Measurements from ENCODE around the gene COL7A1. TPM values are rescaled to one million over a fixed set of nuclear protein-coding genes. Genes with fewer than 3 reads are reported as not detected.
A peak's percentile ranks its signal among the peaks of the same experiment; 100 is the strongest.

Gene COL7A1
- total and polyA plus RNA-seq, 2 of the 13 experiments (the other 11 are each of a cell fraction or from before 2014, with no cell fraction given) = 2.7 to 11.7 TPM

DNA sequence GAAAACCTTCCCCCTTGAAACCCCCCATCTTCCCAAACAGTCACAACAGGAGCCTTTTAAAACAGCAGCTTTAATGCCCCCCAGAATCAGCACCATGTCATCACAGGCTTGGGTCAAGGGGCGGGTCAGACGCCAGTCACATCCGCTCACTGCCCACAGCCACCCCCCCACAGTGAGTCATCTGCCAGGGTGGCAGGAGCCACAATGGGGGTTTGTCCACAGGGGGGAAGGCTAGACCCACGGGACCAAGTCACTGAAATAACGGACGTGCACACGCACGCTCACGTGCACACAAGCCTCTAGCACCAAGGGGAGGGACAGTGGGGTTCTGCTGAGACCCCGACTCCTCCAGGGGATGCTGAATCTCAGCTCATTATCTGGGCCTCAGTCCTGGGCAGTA lies 31.1 kb downstream of the COL7A1 start (continued):
- no peak for TF ChIP-seq PBX2 (CRISPR knock-in tag; IDR thresholded peaks at IDR 0.05)
- TF ChIP-seq ZBTB38 (CRISPR knock-in tag; IDR thresholded peaks at IDR 0.05) = peak; percentile 45; the same call in 1 of the 2 replicates
- no peak for TF ChIP-seq ZNF549 (CRISPR knock-in tag; IDR thresholded peaks at IDR 0.05)
- no peak for TF ChIP-seq ZNF101 (CRISPR knock-in tag; IDR thresholded peaks at IDR 0.05; ENCODE audit: borderline replicate concordance, low read depth)
- peak; percentile 84 for TF ChIP-seq SRSF1 (optimal IDR thresholded peaks at IDR 0.05; ENCODE audit: low read depth, low read length)
- no peak for TF ChIP-seq RAD51 (IDR thresholded peaks at IDR 0.05; ENCODE audit: borderline replicate concordance)
- TF ChIP-seq SOX13 (IDR thresholded peaks at IDR 0.05) = no peak
- no peak for TF ChIP-seq SOX13 (CRISPR knock-in tag; conservative IDR thresholded peaks at IDR 0.05 in 1 of 2, IDR thresholded peaks at IDR 0.05 in 1 of 2)
- TF ChIP-seq SP5 (CRISPR knock-in tag; IDR thresholded peaks at IDR 0.05; ENCODE audit: borderline replicate concordance, low read depth) = peak; percentile 77
- TF ChIP-seq ZFP90 (CRISPR knock-in tag; IDR thresholded peaks at IDR 0.05; ENCODE audit: borderline replicate concordance) = no peak
- TF ChIP-seq FUBP1 (CRISPR knock-in tag; IDR thresholded peaks at IDR 0.05; ENCODE audit: borderline replicate concordance) = no peak
- TF ChIP-seq PRDM4 (CRISPR knock-in tag; IDR thresholded peaks at IDR 0.05; ENCODE audit: borderline replicate concordance) = no peak
- TF ChIP-seq ZNF557 (CRISPR knock-in tag; IDR thresholded peaks at IDR 0.05) = no peak
- TF ChIP-seq, protein P1, sequence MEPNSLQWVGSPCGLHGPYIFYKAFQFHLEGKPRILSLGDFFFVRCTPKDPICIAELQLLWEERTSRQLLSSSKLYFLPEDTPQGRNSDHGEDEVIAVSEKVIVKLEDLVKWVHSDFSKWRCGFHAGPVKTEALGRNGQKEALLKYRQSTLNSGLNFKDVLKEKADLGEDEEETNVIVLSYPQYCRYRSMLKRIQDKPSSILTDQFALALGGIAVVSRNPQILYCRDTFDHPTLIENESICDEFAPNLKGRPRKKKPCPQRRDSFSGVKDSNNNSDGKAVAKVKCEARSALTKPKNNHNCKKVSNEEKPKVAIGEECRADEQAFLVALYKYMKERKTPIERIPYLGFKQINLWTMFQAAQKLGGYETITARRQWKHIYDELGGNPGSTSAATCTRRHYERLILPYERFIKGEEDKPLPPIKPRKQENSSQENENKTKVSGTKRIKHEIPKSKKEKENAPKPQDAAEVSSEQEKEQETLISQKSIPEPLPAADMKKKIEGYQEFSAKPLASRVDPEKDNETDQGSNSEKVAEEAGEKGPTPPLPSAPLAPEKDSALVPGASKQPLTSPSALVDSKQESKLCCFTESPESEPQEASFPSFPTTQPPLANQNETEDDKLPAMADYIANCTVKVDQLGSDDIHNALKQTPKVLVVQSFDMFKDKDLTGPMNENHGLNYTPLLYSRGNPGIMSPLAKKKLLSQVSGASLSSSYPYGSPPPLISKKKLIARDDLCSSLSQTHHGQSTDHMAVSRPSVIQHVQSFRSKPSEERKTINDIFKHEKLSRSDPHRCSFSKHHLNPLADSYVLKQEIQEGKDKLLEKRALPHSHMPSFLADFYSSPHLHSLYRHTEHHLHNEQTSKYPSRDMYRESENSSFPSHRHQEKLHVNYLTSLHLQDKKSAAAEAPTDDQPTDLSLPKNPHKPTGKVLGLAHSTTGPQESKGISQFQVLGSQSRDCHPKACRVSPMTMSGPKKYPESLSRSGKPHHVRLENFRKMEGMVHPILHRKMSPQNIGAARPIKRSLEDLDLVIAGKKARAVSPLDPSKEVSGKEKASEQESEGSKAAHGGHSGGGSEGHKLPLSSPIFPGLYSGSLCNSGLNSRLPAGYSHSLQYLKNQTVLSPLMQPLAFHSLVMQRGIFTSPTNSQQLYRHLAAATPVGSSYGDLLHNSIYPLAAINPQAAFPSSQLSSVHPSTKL (CRISPR knock-in tag; IDR thresholded peaks at IDR 0.05) = peak; percentile 21; the same call in 1 of the 2 replicates
- TF ChIP-seq, protein P2, sequence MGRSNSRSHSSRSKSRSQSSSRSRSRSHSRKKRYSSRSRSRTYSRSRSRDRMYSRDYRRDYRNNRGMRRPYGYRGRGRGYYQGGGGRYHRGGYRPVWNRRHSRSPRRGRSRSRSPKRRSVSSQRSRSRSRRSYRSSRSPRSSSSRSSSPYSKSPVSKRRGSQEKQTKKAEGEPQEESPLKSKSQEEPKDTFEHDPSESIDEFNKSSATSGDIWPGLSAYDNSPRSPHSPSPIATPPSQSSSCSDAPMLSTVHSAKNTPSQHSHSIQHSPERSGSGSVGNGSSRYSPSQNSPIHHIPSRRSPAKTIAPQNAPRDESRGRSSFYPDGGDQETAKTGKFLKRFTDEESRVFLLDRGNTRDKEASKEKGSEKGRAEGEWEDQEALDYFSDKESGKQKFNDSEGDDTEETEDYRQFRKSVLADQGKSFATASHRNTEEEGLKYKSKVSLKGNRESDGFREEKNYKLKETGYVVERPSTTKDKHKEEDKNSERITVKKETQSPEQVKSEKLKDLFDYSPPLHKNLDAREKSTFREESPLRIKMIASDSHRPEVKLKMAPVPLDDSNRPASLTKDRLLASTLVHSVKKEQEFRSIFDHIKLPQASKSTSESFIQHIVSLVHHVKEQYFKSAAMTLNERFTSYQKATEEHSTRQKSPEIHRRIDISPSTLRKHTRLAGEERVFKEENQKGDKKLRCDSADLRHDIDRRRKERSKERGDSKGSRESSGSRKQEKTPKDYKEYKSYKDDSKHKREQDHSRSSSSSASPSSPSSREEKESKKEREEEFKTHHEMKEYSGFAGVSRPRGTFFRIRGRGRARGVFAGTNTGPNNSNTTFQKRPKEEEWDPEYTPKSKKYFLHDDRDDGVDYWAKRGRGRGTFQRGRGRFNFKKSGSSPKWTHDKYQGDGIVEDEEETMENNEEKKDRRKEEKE (IDR thresholded peaks at IDR 0.05) = no peak
- TF ChIP-seq CBX2 (IDR thresholded peaks at IDR 0.05; ENCODE audit: low read depth, low read length) = no peak
- no peak for TF ChIP-seq CBX2 (CRISPR knock-in tag; IDR thresholded peaks at IDR 0.05; ENCODE audit: low read depth)

Measured in HepG2 (cell line).